ENCODE results near the gene SLC15A5. TPM values are rescaled to one million over a fixed set of nuclear protein-coding genes. Genes with fewer than 3 reads are reported as not detected.

Gene SLC15A5
- total and polyA plus RNA-seq, 4 donors: not detected

- TF ChIP-seq CTCF (IDR thresholded peaks at IDR 0.05; ENCODE audit: control extremely low read depth, extremely low read depth): no peak
- Histone ChIP-seq H3K27me3 (ENCODE audit: control insufficient read depth in 3 of 3, insufficient read depth in 3 of 3, low read length in 2 of 3) (no peaks in the 10 kb centered on the region), H3K36me3 (ENCODE audit: control insufficient read depth in 4 of 4, insufficient read depth in 4 of 4, low read length in 4 of 4) (no peaks in the 10 kb centered on the region), H3K4me1 (ENCODE audit: control insufficient read depth in 5 of 5, insufficient read depth in 5 of 5, low read length in 5 of 5) (no peaks in the 10 kb centered on the region), H3K9me3 (ENCODE audit: control insufficient read depth in 4 of 4, insufficient read depth in 3 of 4, low read length in 3 of 4) (peaks cover 0 to 4% (median 3%) of the 10 kb centered on the region in 4 donors), H3K4me3 (no peak overlapping the region), H3K27ac (ENCODE audit: low read depth in 1 of 2, low read length in 1 of 2) (no peak overlapping the region), H3K9ac (ENCODE audit: insufficient read depth in 1 of 2, low read length in 2 of 2) (no peak overlapping the region)
- WGBS, 2 donors: 83 to 90% methylated on average over 2 of the region's 2 CpGs
- no peak for DNase-seq
- no peak for ATAC-seq (ENCODE audit: insufficient read depth, low FRiP score)
Measured at GRCh38 chr12:16261944-16262475, 15.5 kb downstream of the SLC15A5 start.

- peaks cover 0 to 4% (median 3%) of the 10 kb centered on the region in 4 donors for H3K9me3 ChIP-seq (ENCODE audit: control insufficient read depth in 4 of 4, insufficient read depth in 3 of 4, low read length in 3 of 4)
- H3K36me3 ChIP-seq (ENCODE audit: control insufficient read depth in 4 of 4, insufficient read depth in 4 of 4, low read length in 4 of 4): no peaks in the 10 kb centered on the region
- H3K9ac ChIP-seq (ENCODE audit: insufficient read depth in 1 of 2, low read length in 2 of 2): no peak overlapping the region
- WGBS, 2 donors: 84 to 90% methylated on average over 4 of the region's 4 CpGs
- no peaks in the 10 kb centered on the region for H3K4me1 ChIP-seq (ENCODE audit: control insufficient read depth in 5 of 5, insufficient read depth in 5 of 5, low read length in 5 of 5)
- no peak overlapping the region for H3K4me3 ChIP-seq
- ATAC-seq (ENCODE audit: insufficient read depth, low FRiP score): no peak
- no peak overlapping the region for H3K27ac ChIP-seq (ENCODE audit: low read depth in 1 of 2, low read length in 1 of 2)
- DNase-seq: no peak
- TF ChIP-seq CTCF (IDR thresholded peaks at IDR 0.05; ENCODE audit: control extremely low read depth, extremely low read depth): no peak
- no peaks in the 10 kb centered on the region for H3K27me3 ChIP-seq (ENCODE audit: control insufficient read depth in 3 of 3, insufficient read depth in 3 of 3, low read length in 2 of 3)
Measured at GRCh38 chr12:16260206-16260605, 17.3 kb downstream of the SLC15A5 start.

- no peak overlapping the region for H3K27ac ChIP-seq (ENCODE audit: low read depth in 1 of 2, low read length in 1 of 2)
- no peaks in the 10 kb centered on the region for H3K36me3 ChIP-seq (ENCODE audit: control insufficient read depth in 4 of 4, insufficient read depth in 4 of 4, low read length in 4 of 4)
- no peak for TF ChIP-seq CTCF (IDR thresholded peaks at IDR 0.05; ENCODE audit: control extremely low read depth, extremely low read depth)
- no peak for DNase-seq
- H3K4me1 ChIP-seq (ENCODE audit: control insufficient read depth in 5 of 5, insufficient read depth in 5 of 5, low read length in 5 of 5): no peaks in the 10 kb centered on the region
- no peaks in the 10 kb centered on the region for H3K27me3 ChIP-seq (ENCODE audit: control insufficient read depth in 3 of 3, insufficient read depth in 3 of 3, low read length in 2 of 3)
- H3K9ac ChIP-seq (ENCODE audit: insufficient read depth in 1 of 2, low read length in 2 of 2): no peak overlapping the region
- no peak overlapping the region for H3K4me3 ChIP-seq
- 78 to 79% methylated on average over 1 to 2 of the region's 2 CpGs for WGBS, 2 donors
- ATAC-seq (ENCODE audit: insufficient read depth, low FRiP score): no peak
- peaks cover 0 to 5% (median 4%) of the 10 kb centered on the region in 4 donors for H3K9me3 ChIP-seq (ENCODE audit: control insufficient read depth in 4 of 4, insufficient read depth in 3 of 4, low read length in 3 of 4)
Measured at GRCh38 chr12:16258963-16259362, 18.5 kb downstream of the SLC15A5 start.

- H3K9ac ChIP-seq (ENCODE audit: insufficient read depth in 1 of 2, low read length in 2 of 2): no peak overlapping the region
- ATAC-seq (ENCODE audit: insufficient read depth, low FRiP score) (no peak), DNase-seq (no peak)
- TF ChIP-seq CTCF (IDR thresholded peaks at IDR 0.05; ENCODE audit: control extremely low read depth, extremely low read depth): no peak
- no peaks in the 10 kb centered on the region for H3K4me1 ChIP-seq (ENCODE audit: control insufficient read depth in 5 of 5, insufficient read depth in 5 of 5, low read length in 5 of 5)
- H3K36me3 ChIP-seq (ENCODE audit: control insufficient read depth in 4 of 4, insufficient read depth in 4 of 4, low read length in 4 of 4): no peaks in the 10 kb centered on the region
- no peak overlapping the region for H3K4me3 ChIP-seq
- no peaks in the 10 kb centered on the region for H3K27me3 ChIP-seq (ENCODE audit: control insufficient read depth in 3 of 3, insufficient read depth in 3 of 3, low read length in 2 of 3)
- no peak overlapping the region for H3K27ac ChIP-seq (ENCODE audit: low read depth in 1 of 2, low read length in 1 of 2)
- WGBS, 2 donors: 67 to 83% methylated on average over 1 of the region's 1 CpG
- no peaks in the 10 kb centered on the region for H3K9me3 ChIP-seq (ENCODE audit: control insufficient read depth in 4 of 4, insufficient read depth in 3 of 4, low read length in 3 of 4)
Measured at GRCh38 chr12:16246264-16246663, 31.2 kb downstream of the SLC15A5 start.

All from lung (tissue), 12 donors.